HepG2 (cell line): Measurements from ENCODE around the gene ELOVL2. TPM values are rescaled to one million over a fixed set of nuclear protein-coding genes. Genes with fewer than 3 reads are reported as not detected.

Experiments
- AGO2 ChIP-seq: fragments of 200-400 bp; formaldehyde crosslinking; optimal IDR thresholded peaks from 2 replicates; pipeline ENCODE3; 2017; ENCODE audit warnings: mild to moderate bottlenecking, low read depth, low read length, moderate library complexity
- AKNA ChIP-seq: sonication (generic); formaldehyde crosslinking; IDR thresholded peaks from 2 replicates; pipeline ENCODE4 v1.4.0; 2020; ENCODE audit warnings: missing genetic modification reagents, borderline replicate concordance
- MLX ChIP-seq: IDR thresholded peaks from 2 replicates; pipeline ENCODE4 v1.6.1; 2016
- NR2C2 ChIP-seq: sonication (generic); formaldehyde crosslinking; IDR thresholded peaks from 2 replicates; pipeline ENCODE4 v1.4.0; 2020; ENCODE audit warnings: missing genetic modification reagents, mild to moderate bottlenecking, moderate library complexity, borderline replicate concordance
- NR2F2 ChIP-seq: IDR thresholded peaks from 2 replicates; pipeline ENCODE4 v1.6.1; 2012; ENCODE audit warnings: low read depth, inconsistent platforms, borderline replicate concordance
- PATZ1 ChIP-seq: sonication (generic); formaldehyde crosslinking; IDR thresholded peaks from 2 replicates; pipeline ENCODE4 v1.4.0; 2020; ENCODE audit warnings: missing genetic modification reagents
- SALL1 ChIP-seq: sonication (generic); formaldehyde crosslinking; IDR thresholded peaks from 2 replicates; pipeline ENCODE4 v1.8.0; 2022; ENCODE audit warnings: mild to moderate bottlenecking, missing genetic modification reagents
- SIN3A ChIP-seq: IDR thresholded peaks from 2 replicates; pipeline ENCODE4 v1.6.1; 2011; ENCODE audit warnings: low read depth, mild to moderate bottlenecking, control low read depth, low read length, borderline replicate concordance
- ZBTB7B ChIP-seq: sonication (generic); formaldehyde crosslinking; IDR thresholded peaks from 2 replicates; pipeline ENCODE4 v1.4.0; 2020; ENCODE audit warnings: missing genetic modification reagents
- ZHX1 ChIP-seq: sonication (generic); formaldehyde crosslinking; IDR thresholded peaks from 2 replicates; pipeline ENCODE4 v1.8.1; 2022; ENCODE audit warnings: low read depth, mild to moderate bottlenecking, missing genetic modification reagents
- ZNF550 ChIP-seq: sonication (generic); formaldehyde crosslinking; IDR thresholded peaks from 2 replicates; pipeline ENCODE4 v1.4.0; 2020; ENCODE audit warnings: mild to moderate bottlenecking, missing genetic modification reagents, borderline replicate concordance
- ZSCAN21 ChIP-seq: sonication (generic); formaldehyde crosslinking; IDR thresholded peaks from 2 replicates; pipeline ENCODE4 v1.8.0; 2022; ENCODE audit warnings: mild to moderate bottlenecking, missing genetic modification reagents, moderate library complexity, borderline replicate concordance
- polyA plus RNA-seq, 8 experiments: library from polyadenylated mRNA; depleted of rRNA in 3 of 8; stranded (reverse) in 7 of 8; unstranded in 1 of 8; fragments of >200 nt; fragmentation: Illumina TruSeq in 4 of 8; extraction: Trizol in 4 of 8; gene quantifications; 2 replicates each; pipeline versions ENCODE4 v1.2.1 to v1.2.3, GENCODE V29; 2011 to 2016; ENCODE audit warnings: low read depth in 4 of 8, missing spikeins in 1 of 8, mixed read lengths in 1 of 8; ENCODE audit not compliant: insufficient read depth in 1 of 8
- total RNA-seq, 5 experiments: library from RNA; depleted of rRNA; stranded (reverse); fragments of >200 nt; fragmentation: Illumina TruSeq; extraction: Trizol; gene quantifications; 2 replicates each; pipeline ENCODE4 v1.2.3, GENCODE V29; 2016; ENCODE audit warnings: low read depth in 1 of 5

ELOVL2 gene
- total and polyA plus RNA-seq, 2 of the 13 experiments (the other 11 are each of a cell fraction or from before 2014, with no cell fraction given), result 43.6 to 65.4 TPM

GRCh38 chr6:11043961-11044711 is at the start of gene ELOVL2 (continued):
- TF ChIP-seq ZHX1 (CRISPR knock-in tag) (peak; percentile 81), PATZ1 (peak; percentile 73), NR2F2 (no peak; the same call in 1 of the 2 replicates), AKNA (CRISPR knock-in tag) (no peak), SIN3A (peak; percentile 80; the same call in 1 of the 2 replicates), AGO2 (peak; percentile 17), ZBTB7B (0 out of 2 replicates have a peak, but pooled peaks have one; percentile 28), ZNF550 (CRISPR knock-in tag) (no peak), SALL1 (CRISPR knock-in tag) (peak; percentile 83), NR2C2 (0 out of 2 replicates have a peak, but pooled peaks have one; percentile 28), MLX (0 out of 2 replicates have a peak, but pooled peaks have one; percentile 10), ZSCAN21 (CRISPR knock-in tag) (peak; percentile 6; the same call in 1 of the 2 replicates)
